Smooth muscle cell (in vitro differentiated cells): ENCODE data around the gene SLAMF8. TPM values are rescaled to one million over a fixed set of nuclear protein-coding genes. Genes with fewer than 3 reads are reported as not detected.

ENCODE experiments used
- DNase-seq: peaks from one replicate; lab custom pipeline; 2025; ENCODE audit not compliant: unreplicated experiment; lab: John Stamatoyannopoulos, UW
- H2AFZ ChIP-seq: fragments of 200-600 bp; sonication (generic); 2 replicates; pipeline ENCODE4 v1.6.0; 2016; ENCODE audit warnings: antibody characterized with exemption, low read depth, mild to moderate bottlenecking
- H3F3A ChIP-seq: fragments of 200-600 bp; sonication (generic); 2 replicates; pipeline ENCODE4 v1.6.0; 2017; ENCODE audit warnings: antibody characterized with exemption, low read depth
- H3K27ac ChIP-seq: fragments of 200-600 bp; sonication (generic); 2 replicates; pipeline ENCODE4 v1.5.1; 2016; ENCODE audit warnings: low read depth, mild to moderate bottlenecking
- H3K27me3 ChIP-seq: fragments of 200-600 bp; sonication (generic); 2 replicates; pipeline ENCODE4 v1.6.1; 2016; ENCODE audit warnings: low read depth, mild to moderate bottlenecking
- H3K36me3 ChIP-seq: fragments of 200-600 bp; sonication (generic); 2 replicates; pipeline ENCODE4 v1.5.1; 2016; ENCODE audit warnings: low read depth
- H3K4me1 ChIP-seq: fragments of 200-600 bp; sonication (generic); 2 replicates; pipeline ENCODE4 v1.5.1; 2016; ENCODE audit warnings: low read depth
- H3K4me2 ChIP-seq: fragments of 200-600 bp; sonication (generic); 2 replicates; pipeline ENCODE4 v1.6.0; 2016; ENCODE audit warnings: mild to moderate bottlenecking
- H3K4me3 ChIP-seq: fragments of 200-600 bp; sonication (generic); 2 replicates; pipeline ENCODE4 v1.5.1; 2016; ENCODE audit warnings: mild to moderate bottlenecking
- H3K79me2 ChIP-seq: fragments of 200-600 bp; sonication (generic); 2 replicates; pipeline ENCODE4 v1.6.0; 2016; ENCODE audit warnings: low read depth, mild to moderate bottlenecking
- H3K9ac ChIP-seq: fragments of 200-600 bp; sonication (generic); 2 replicates; pipeline ENCODE4 v1.6.0; 2016; ENCODE audit warnings: low read depth
- H3K9me3 ChIP-seq: fragments of 200-600 bp; sonication (generic); replicated peaks from 2 replicates; pipeline ENCODE4 v1.5.1; 2016; ENCODE audit warnings: low read depth
- H4K20me1 ChIP-seq: fragments of 200-600 bp; sonication (generic); 2 replicates; pipeline ENCODE4 v1.6.0; 2016; ENCODE audit warnings: low read depth
- WGBS: methylation state at CpG from one replicate; pipeline ENCODE4 v1.1.7; 2016; ENCODE audit warnings: low lambda C conversion rate; 5-methylcytosine and 5-hydroxymethylcytosine counted together
- polyA plus RNA-seq: library from polyadenylated mRNA; unstranded; fragments of >200 nt; fragmentation: Nextera tagmentation; extraction: Ambion mirVana; gene quantifications from 2 replicates; pipeline ENCODE4 v1.2.1, GENCODE V29; 2016
- total RNA-seq: library from RNA; depleted of rRNA; stranded (reverse); fragments of >200 nt; gene quantifications from 2 replicates; pipeline ENCODE4 v1.2.3, GENCODE V29; 2014
- TF ChIP-seq, protein P1 (sequence below): fragments of 200-600 bp; sonication (generic); IDR thresholded peaks from 2 replicates; pipeline ENCODE4 v1.5.1; 2017; ENCODE audit warnings: borderline replicate concordance, mild to moderate bottlenecking, antibody characterized with exemption; ENCODE audit not compliant: insufficient read depth, poor library complexity, severe bottlenecking

The SLAMF8 gene
- total and polyA plus RNA-seq, 2 experiments from 2014 or later = 11.0 to 15.1 TPM

- peaks cover 31% of the 10 kb centered on the region for H3K4me1 ChIP-seq
- H3K27ac ChIP-seq = peak overlapping the region; percentile 74
- H3K9me3 ChIP-seq = no peaks in the 10 kb centered on the region
- H3K9ac ChIP-seq = no peak overlapping the region
- H3K4me2 ChIP-seq = peak overlapping the region; percentile 66
- H3K27me3 ChIP-seq = no peaks in the 10 kb centered on the region
- H3F3A ChIP-seq = no peaks in the 10 kb centered on the region
- no peak overlapping the region for H3K4me3 ChIP-seq
- H3K36me3 ChIP-seq = no peaks in the 10 kb centered on the region
- TF ChIP-seq, protein P1, sequence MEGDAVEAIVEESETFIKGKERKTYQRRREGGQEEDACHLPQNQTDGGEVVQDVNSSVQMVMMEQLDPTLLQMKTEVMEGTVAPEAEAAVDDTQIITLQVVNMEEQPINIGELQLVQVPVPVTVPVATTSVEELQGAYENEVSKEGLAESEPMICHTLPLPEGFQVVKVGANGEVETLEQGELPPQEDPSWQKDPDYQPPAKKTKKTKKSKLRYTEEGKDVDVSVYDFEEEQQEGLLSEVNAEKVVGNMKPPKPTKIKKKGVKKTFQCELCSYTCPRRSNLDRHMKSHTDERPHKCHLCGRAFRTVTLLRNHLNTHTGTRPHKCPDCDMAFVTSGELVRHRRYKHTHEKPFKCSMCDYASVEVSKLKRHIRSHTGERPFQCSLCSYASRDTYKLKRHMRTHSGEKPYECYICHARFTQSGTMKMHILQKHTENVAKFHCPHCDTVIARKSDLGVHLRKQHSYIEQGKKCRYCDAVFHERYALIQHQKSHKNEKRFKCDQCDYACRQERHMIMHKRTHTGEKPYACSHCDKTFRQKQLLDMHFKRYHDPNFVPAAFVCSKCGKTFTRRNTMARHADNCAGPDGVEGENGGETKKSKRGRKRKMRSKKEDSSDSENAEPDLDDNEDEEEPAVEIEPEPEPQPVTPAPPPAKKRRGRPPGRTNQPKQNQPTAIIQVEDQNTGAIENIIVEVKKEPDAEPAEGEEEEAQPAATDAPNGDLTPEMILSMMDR = no peak
- H3K79me2 ChIP-seq = no peaks in the 10 kb centered on the region
- no peak overlapping the region for H2AFZ ChIP-seq
- DNase-seq = no peak
- H4K20me1 ChIP-seq = no peaks in the 10 kb centered on the region
- 90% methylated on average over 3 of the region's 3 CpGs for WGBS
Measured at GRCh38 chr1:159827549-159827948, 876 bp downstream of the SLAMF8 start.

DNA sequence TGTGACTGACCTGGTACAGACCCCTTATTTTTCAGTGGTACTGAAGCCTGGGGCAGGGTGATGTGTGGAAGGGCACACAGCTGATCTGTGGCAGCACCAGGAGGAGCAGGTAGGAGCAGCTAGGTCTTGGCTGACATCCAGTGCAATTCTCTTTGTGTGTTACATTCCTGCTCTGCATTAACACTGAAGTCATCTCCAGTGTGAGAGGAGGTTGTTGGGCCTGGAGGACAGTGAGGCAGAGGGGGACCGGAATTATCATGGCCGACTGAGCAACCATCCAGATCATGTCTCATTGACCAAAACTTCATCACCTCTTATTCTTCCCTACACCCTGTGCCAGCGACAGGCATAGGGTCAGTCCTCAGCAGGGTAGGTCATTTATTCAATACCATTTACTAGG, 1.5 kb downstream of the SLAMF8 start:
- DNase-seq = no peak
- no peaks in the 10 kb centered on the region for H3K9me3 ChIP-seq
- WGBS = 89% methylated on average over 3 of the region's 3 CpGs
- H3K4me2 ChIP-seq = no peak overlapping the region
- no peak overlapping the region for H3K9ac ChIP-seq
- no peaks in the 10 kb centered on the region for H3K27me3 ChIP-seq
- H3K4me1 ChIP-seq = peaks cover 26% of the 10 kb centered on the region
- TF ChIP-seq, protein P1 = no peak
- H4K20me1 ChIP-seq = no peaks in the 10 kb centered on the region
- H3K79me2 ChIP-seq = no peaks in the 10 kb centered on the region
- H3K4me3 ChIP-seq = no peak overlapping the region
- no peaks in the 10 kb centered on the region for H3F3A ChIP-seq
- H3K27ac ChIP-seq = peak overlapping the region; percentile 81
- H2AFZ ChIP-seq = no peak overlapping the region
- no peaks in the 10 kb centered on the region for H3K36me3 ChIP-seq

GRCh38 chr1:159828581-159829272, 2.1 kb downstream of the SLAMF8 start:
- Histone ChIP-seq H3K4me3 (no peak overlapping the region), H3F3A (no peaks in the 10 kb centered on the region), H3K4me2 (peak overlapping the region; percentile 21), H3K9me3 (no peaks in the 10 kb centered on the region), H2AFZ (no peak overlapping the region), H3K27me3 (no peaks in the 10 kb centered on the region), H3K27ac (peak overlapping the region; percentile 81), H4K20me1 (no peaks in the 10 kb centered on the region), H3K79me2 (no peaks in the 10 kb centered on the region), H3K36me3 (no peaks in the 10 kb centered on the region), H3K9ac (no peak overlapping the region), H3K4me1 (peaks cover 20% of the 10 kb centered on the region)
- DNase-seq = no peak
- TF ChIP-seq, protein P1 = no peak
- WGBS = 48% methylated on average over 11 of the region's 11 CpGs

- DNase-seq = no peak
- Histone ChIP-seq H3K4me2 (peak overlapping the region; percentile 21), H3K4me3 (no peak overlapping the region), H3K4me1 (peaks cover 18% of the 10 kb centered on the region), H4K20me1 (no peaks in the 10 kb centered on the region), H3K9ac (no peak overlapping the region), H2AFZ (no peak overlapping the region), H3K27me3 (no peaks in the 10 kb centered on the region), H3K79me2 (no peaks in the 10 kb centered on the region), H3K27ac (peak overlapping the region; percentile 81), H3F3A (no peaks in the 10 kb centered on the region), H3K36me3 (no peaks in the 10 kb centered on the region), H3K9me3 (no peaks in the 10 kb centered on the region)
- 49% methylated on average over 3 of the region's 3 CpGs for WGBS
- TF ChIP-seq, protein P1 = peak; percentile 30
Measured at GRCh38 chr1:159829273-159829634, 2.6 kb downstream of the SLAMF8 start.
